AG04449 (cell line): ENCODE results near the gene ZMPSTE24.

Experiments used
- CTCF ChIA-PET: fragments of 350-600 bp; formaldehyde crosslinking; extraction: SDS; loops from one replicate; lab custom pipeline; 2021; ENCODE audit warnings: antibody characterized with exemption; lab: Yijun Ruan, JAX
- POLR2A ChIA-PET: fragments of 400-600, 350-600 bp; formaldehyde crosslinking; extraction: SDS; loops from one replicate; lab custom pipeline; 2020; ENCODE audit warnings: antibody characterized with exemption, inconsistent platforms; lab: Yijun Ruan, JAX
- DNase-seq: peaks from one replicate; pipeline ENCODE4 v3.0.0-alpha.2; 2010; ENCODE audit warnings: low read depth, low spot score
- H3K4me3 ChIP-seq: 2 replicates; pipeline ENCODE4 v1.5.1; 2011; ENCODE audit warnings: low read depth, mild to moderate bottlenecking, control low read depth, low read length
- TF ChIP-seq, protein P1 (sequence below): IDR thresholded peaks from one replicate; pipeline ENCODE4 v1.5.1; 2011; ENCODE audit warnings: mild to moderate bottlenecking, moderate library complexity, low read length, control low read depth, inconsistent platforms; ENCODE audit not compliant: insufficient read depth; ENCODE audit errors: missing control alignments

ZMPSTE24 gene

DNA sequence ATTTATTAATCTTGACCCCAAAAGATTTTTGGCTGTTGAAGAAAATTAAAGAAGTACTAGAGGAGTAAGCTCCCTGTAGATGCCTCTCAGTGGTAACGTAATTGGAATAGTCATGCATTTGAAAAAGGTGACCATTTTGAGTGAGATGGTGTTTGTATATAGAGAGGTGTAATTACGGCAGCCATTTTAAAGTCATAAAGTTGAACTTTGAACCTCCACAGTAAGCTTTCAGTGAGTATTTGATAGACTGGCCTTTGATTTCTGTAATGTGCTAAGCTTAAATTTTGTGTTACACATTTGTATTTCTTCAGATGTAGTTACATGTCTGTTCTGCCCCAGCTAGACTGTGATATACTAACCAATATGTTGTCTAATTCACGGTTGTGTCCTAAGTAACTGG, 31.8 kb upstream of the ZMPSTE24 start:
- H3K4me3 ChIP-seq, result no peak overlapping the region
- no peak for DNase-seq
- POLR2A ChIA-PET, result no interaction called here
- CTCF ChIA-PET, result interaction anchor here (1.2 to 3.3 kb wide), 4 partner anchors 13 to 112 kb away, joined by 3 to 17 read pairs (median 4); no protein-coding TSS in a partner anchor
- TF ChIP-seq, protein P1, sequence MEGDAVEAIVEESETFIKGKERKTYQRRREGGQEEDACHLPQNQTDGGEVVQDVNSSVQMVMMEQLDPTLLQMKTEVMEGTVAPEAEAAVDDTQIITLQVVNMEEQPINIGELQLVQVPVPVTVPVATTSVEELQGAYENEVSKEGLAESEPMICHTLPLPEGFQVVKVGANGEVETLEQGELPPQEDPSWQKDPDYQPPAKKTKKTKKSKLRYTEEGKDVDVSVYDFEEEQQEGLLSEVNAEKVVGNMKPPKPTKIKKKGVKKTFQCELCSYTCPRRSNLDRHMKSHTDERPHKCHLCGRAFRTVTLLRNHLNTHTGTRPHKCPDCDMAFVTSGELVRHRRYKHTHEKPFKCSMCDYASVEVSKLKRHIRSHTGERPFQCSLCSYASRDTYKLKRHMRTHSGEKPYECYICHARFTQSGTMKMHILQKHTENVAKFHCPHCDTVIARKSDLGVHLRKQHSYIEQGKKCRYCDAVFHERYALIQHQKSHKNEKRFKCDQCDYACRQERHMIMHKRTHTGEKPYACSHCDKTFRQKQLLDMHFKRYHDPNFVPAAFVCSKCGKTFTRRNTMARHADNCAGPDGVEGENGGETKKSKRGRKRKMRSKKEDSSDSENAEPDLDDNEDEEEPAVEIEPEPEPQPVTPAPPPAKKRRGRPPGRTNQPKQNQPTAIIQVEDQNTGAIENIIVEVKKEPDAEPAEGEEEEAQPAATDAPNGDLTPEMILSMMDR, result no peak

DNA sequence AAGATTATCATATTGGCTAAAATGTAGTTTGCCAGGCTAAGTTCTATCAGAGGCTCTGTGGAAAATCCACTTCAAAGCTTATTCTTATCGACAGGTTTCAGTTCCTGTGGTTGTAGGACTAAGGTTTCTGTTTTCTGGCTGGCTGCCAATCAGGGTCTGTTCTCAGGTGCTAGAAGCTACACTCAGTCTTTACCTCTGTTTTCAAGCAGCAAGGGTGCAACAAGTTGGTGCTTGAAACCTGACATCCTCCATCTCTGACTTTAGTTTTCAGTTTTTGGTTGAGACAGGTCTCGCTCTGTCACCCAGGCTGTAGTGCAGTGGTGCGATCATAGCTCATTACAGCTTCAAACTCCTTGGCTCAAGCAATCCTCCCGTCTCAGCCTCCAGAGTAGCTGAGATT, 25.6 kb upstream of the ZMPSTE24 start:
- DNase-seq, result no peak
- ChIA-PET CTCF (interaction anchor here (1.1 to 1.8 kb wide), 2 partner anchors 80 to 106 kb away, joined by 3 read pairs; no protein-coding TSS in a partner anchor), POLR2A (no interaction called here)
- no peak overlapping the region for H3K4me3 ChIP-seq
- TF ChIP-seq, protein P1, result no peak

DNA sequence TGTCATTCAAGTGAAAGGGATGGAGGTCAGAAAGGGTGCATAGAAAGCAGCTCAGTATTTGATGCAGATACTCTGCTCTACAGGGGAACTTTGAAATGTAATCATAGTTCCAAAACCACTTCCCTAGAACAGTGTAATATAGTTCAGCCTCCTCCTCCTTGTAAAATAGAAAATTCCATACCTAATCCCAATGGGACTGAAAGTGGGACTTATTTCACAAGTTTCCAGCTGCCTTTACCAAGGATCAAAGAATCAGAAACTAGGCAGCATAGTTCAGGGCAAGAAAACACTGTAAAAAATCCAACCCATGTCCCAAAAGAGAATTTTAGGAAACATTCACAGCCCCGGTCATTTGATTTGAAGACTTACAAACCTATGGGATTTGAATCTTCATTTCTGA, 18.4 kb upstream of the ZMPSTE24 start:
- TF ChIP-seq, protein P1, result no peak
- H3K4me3 ChIP-seq, result no peak overlapping the region
- ChIA-PET POLR2A (no interaction called here), CTCF (interaction anchor here (0.7 to 4.0 kb wide), 3 partner anchors 14 to 99 kb away, joined by 3 to 17 read pairs (median 4); no protein-coding TSS in a partner anchor)
- no peak for DNase-seq

DNA sequence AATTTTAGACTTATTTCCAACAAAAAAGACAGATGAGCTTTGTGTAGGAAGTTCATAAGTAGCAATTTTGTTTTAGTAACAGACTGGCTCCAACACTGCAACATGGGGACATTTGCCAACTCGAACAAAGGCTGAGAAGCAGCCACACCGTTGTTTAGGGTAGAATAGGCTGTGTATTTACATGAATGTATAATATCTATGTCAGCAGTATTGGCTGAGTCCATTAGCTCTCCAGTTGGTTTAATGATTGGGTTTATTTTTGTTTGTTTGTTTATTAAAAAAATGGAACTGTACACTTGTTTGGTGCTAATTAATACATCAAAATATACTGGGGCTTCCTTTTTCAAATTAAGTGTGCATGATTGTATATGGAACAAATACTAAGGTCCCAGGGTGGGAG, 17.6 kb upstream of the ZMPSTE24 start:
- no peak for DNase-seq
- TF ChIP-seq, protein P1, result no peak
- no peak overlapping the region for H3K4me3 ChIP-seq
- ChIA-PET POLR2A (no interaction called here), CTCF (interaction anchor here (1.2 to 4.0 kb wide), 3 partner anchors 15 to 75 kb away, joined by 4 to 17 read pairs (median 4); no protein-coding TSS in a partner anchor)

DNA sequence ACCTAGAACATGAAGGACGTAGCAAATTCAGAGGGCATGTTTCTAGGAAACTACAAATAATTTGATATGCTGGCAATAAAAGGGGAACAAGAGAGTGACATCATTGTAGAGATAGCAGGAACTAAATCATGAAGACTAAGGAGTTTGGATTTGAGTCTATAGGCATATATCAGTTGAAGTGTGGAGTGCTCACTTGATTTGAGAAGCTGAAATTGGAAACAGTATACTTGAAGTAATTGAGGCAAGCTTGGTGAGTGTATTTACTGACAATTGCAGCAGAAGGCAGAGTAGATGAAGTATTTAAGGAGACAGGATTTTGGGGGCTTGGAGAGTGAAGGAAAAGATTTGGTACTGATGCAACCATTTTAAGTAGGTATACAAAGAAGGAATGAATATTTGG, 16.7 kb upstream of the ZMPSTE24 start:
- TF ChIP-seq, protein P1, result no peak
- no peak for DNase-seq
- POLR2A ChIA-PET, result interaction anchor here (0.6 to 1.7 kb wide), 4 partner anchors 15 to 238 kb away, joined by 3 to 7 read pairs (median 4); partner anchors contain the start of gene ZMPSTE24
- CTCF ChIA-PET, result interaction anchor here (0.6 to 4.0 kb wide), 8 partner anchors 16 to 199 kb away, joined by 3 to 17 read pairs (median 4); no protein-coding TSS in a partner anchor
- no peak overlapping the region for H3K4me3 ChIP-seq

DNA sequence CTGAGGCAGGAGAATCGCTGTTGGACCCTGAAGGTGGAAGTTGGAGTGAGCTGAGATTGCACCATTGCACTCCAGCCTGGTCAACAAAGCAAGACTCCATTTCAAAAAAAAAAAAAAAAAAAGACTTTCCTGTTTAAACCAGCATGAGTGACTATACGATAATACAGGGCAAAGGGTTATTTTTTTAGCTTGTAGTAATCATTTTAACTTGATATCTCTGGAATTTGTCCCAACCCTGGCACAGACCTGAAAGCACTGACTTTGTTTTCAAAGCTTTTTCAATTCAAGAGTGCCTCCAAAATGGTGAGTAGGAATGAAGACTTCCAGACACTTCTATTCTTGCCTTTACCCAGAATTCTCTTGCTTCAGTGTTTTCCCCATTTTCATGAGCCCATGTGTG, 14.7 kb upstream of the ZMPSTE24 start:
- CTCF ChIA-PET, result interaction anchor here (0.9 to 1.2 kb wide), 3 partner anchors 91 to 99 kb away, joined by 3 to 5 read pairs (median 4); no protein-coding TSS in a partner anchor
- POLR2A ChIA-PET, result interaction anchor here (0.8 kb wide), 1 partner anchor 24 kb away, joined by 3 read pairs; no protein-coding TSS in a partner anchor

More for the DNA sequence above, 14.7 kb upstream of the ZMPSTE24 start:
- no peak overlapping the region for H3K4me3 ChIP-seq
- TF ChIP-seq, protein P1, result no peak
- no peak for DNase-seq
